WERI-Rb-1 (cell line): Measurements from ENCODE around the gene CRYGD.

Experiments used
- DNase-seq: peaks from one replicate; pipeline ENCODE4 v3.0.0-alpha.2; 2020
- H3K27ac ChIP-seq: fragments of 250-450 bp; sonication (Bioruptor Pico); 2 replicates; pipeline ENCODE4 v1.5.1; 2020; ENCODE audit warnings: mild to moderate bottlenecking, moderate library complexity
- H3K27me3 ChIP-seq: fragments of 250-450 bp; sonication (Bioruptor Pico); 2 replicates; pipeline ENCODE4 v1.5.1; 2021; ENCODE audit warnings: mild to moderate bottlenecking, low read depth, moderate library complexity; ENCODE audit not compliant: insufficient read depth, severe bottlenecking
- H3K36me3 ChIP-seq: fragments of 250-450 bp; sonication (Bioruptor Pico); 2 replicates; pipeline ENCODE4 v1.5.1; 2020; ENCODE audit warnings: mild to moderate bottlenecking, moderate library complexity
- H3K4me3 ChIP-seq: 2 replicates; pipeline ENCODE4 v1.5.1; 2011; ENCODE audit warnings: low read depth, mild to moderate bottlenecking, control low read depth, low read length
- H3K9me3 ChIP-seq: fragments of 250-450 bp; sonication (Bioruptor Pico); 2 replicates; pipeline ENCODE4 v1.5.1; 2021; ENCODE audit warnings: mild to moderate bottlenecking, moderate library complexity; ENCODE audit not compliant: severe bottlenecking
- TF ChIP-seq, protein P1 (sequence below): IDR thresholded peaks from 2 replicates; pipeline ENCODE4 v1.5.1; 2011; ENCODE audit warnings: low read depth, mild to moderate bottlenecking, control low read depth, inconsistent platforms, low read length

The CRYGD gene

DNA sequence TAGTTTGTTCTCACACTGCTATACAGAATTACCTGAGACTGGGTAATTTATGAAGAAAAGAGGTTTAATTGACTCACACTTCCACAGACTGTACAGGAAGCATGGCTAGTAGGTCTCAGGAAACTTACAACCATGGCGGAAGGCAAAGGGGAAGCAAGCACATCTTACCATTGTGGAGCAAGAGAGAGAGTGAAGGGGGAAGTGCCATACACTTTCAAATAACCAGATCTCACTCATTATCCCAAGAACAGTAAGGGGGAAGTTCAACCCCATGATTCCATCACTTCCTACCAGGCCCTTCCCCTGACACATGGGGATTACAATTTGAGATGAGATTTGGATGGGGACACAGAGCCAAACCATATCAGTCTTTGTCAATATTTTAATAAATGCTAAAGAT, 26.6 kb upstream of the CRYGD start:
- H3K36me3 ChIP-seq, result no peaks in the 10 kb centered on the region
- no peaks in the 10 kb centered on the region for H3K9me3 ChIP-seq
- TF ChIP-seq, protein P1, sequence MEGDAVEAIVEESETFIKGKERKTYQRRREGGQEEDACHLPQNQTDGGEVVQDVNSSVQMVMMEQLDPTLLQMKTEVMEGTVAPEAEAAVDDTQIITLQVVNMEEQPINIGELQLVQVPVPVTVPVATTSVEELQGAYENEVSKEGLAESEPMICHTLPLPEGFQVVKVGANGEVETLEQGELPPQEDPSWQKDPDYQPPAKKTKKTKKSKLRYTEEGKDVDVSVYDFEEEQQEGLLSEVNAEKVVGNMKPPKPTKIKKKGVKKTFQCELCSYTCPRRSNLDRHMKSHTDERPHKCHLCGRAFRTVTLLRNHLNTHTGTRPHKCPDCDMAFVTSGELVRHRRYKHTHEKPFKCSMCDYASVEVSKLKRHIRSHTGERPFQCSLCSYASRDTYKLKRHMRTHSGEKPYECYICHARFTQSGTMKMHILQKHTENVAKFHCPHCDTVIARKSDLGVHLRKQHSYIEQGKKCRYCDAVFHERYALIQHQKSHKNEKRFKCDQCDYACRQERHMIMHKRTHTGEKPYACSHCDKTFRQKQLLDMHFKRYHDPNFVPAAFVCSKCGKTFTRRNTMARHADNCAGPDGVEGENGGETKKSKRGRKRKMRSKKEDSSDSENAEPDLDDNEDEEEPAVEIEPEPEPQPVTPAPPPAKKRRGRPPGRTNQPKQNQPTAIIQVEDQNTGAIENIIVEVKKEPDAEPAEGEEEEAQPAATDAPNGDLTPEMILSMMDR, result no peak
- H3K27ac ChIP-seq, result no peak overlapping the region
- no peaks in the 10 kb centered on the region for H3K27me3 ChIP-seq
- H3K4me3 ChIP-seq, result no peak overlapping the region
- no peak for DNase-seq

DNA sequence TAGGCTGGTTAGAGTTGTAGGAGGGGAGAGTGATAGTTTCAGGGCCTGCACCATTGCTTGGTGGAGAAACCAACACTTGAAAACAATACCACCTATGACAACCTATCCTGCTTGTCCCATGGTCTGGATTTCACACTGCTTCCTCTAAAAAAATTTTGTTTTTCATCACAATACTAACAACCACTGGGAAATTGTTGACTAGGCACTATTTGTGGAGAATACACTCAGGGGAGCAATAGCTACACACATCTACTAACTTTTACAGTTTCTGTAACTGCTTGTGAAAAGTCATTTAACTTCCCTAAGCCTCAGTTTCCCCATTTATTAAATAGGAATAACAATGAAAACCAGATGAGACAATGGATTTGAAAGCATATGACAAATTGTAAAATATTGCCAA, 25.8 kb upstream of the CRYGD start:
- H3K9me3 ChIP-seq, result no peaks in the 10 kb centered on the region
- TF ChIP-seq, protein P1, result no peak
- no peaks in the 10 kb centered on the region for H3K36me3 ChIP-seq
- no peak for DNase-seq
- H3K27me3 ChIP-seq, result no peaks in the 10 kb centered on the region
- H3K4me3 ChIP-seq, result no peak overlapping the region
- no peak overlapping the region for H3K27ac ChIP-seq

DNA sequence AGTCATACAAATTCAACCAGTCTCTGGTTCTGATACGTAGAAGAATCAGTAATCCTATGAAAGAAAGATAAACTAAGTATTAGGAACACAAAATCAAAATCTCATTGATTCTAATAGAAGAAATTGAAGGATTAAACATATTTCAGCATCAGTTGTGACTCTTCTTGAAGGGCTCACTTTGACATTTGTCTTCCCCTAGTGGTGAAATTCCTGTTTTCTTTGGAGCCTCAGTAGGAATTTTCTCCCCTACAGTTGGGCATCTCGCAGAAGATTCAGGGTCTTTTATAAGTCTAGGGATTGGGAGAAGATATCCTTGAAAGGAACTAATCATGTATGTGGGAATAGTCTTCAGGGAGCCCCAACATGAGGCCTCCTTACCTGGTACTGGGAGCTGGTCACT, 24.5 kb upstream of the CRYGD start:
- no peak overlapping the region for H3K27ac ChIP-seq
- no peak overlapping the region for H3K4me3 ChIP-seq
- no peaks in the 10 kb centered on the region for H3K36me3 ChIP-seq
- no peaks in the 10 kb centered on the region for H3K27me3 ChIP-seq
- no peaks in the 10 kb centered on the region for H3K9me3 ChIP-seq
- TF ChIP-seq, protein P1, result peak; percentile 28; the same call in 1 of the 2 replicates
- DNase-seq, result no peak

DNA sequence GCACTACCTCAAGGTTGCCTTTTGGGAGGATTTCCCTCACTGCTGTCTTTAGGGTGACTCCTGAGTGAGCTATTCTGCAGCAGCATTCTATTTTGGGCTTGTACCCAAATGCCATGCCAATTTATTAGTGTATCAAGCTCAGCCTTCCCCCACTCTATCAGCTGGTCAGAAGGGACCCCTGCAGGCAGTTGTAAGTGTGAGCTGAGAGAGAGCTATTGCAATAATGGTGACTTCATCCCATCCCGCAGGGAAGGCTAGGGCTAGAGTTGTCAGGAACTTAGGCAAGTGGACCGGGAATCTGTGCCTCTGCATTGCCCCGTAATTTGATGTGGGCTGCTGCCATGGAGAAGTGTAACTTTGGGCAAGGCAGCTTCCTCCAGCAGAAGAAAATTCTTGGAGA, 23.4 kb upstream of the CRYGD start:
- no peak for DNase-seq
- Histone ChIP-seq H3K36me3 (no peaks in the 10 kb centered on the region), H3K27ac (no peak overlapping the region), H3K9me3 (no peaks in the 10 kb centered on the region), H3K4me3 (no peak overlapping the region), H3K27me3 (no peaks in the 10 kb centered on the region)
- TF ChIP-seq, protein P1, result no peak

DNA sequence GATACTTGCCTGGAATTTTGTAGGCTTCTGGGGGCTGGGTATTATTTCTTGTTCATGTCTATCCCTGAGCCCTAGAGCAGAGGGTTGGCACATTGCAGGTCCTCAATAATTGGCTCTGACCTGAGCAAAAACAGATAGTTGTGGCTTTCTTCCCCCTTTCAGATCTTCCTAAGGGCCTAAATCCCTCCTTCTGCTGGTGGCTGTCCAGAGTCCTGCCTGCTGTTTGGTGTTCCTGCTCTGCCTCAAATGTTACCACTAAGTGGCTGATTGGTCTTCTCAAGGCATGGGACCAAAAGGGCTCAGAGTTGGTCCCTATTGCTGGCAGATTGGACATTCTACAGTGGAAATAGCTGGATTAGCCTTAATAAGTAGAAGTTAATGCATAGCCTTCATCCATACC, 22.7 kb upstream of the CRYGD start:
- Histone ChIP-seq H3K27ac (no peak overlapping the region), H3K27me3 (no peaks in the 10 kb centered on the region), H3K36me3 (no peaks in the 10 kb centered on the region), H3K4me3 (no peak overlapping the region), H3K9me3 (no peaks in the 10 kb centered on the region)
- TF ChIP-seq, protein P1, result no peak
- DNase-seq, result no peak

DNA sequence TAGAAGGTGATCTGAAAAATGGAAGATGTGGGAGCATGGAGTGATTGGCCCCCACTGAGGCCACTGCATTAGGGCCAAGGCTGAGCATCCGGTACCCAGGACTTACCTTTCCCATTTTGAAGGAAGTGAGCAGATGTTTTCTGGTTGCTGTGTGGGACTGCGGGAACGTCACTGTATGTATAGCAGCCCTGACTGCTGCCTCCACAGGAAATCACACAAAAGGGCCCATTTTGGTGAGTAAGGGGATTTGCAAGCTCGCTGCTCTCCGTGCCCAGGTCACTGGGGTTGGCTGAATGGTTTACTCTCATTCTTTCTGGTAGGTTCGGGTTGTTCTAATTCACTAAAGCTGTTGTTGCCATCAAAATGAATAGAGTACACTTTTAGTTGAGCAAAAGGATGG, 21.7 kb upstream of the CRYGD start, which contains the start of gene CRYGB:
Gene CRYGB (minus strand): TSS at position 153 of the 400 bp plus-strand sequence. CDS start 38 bp downstream, at position 115.
- H3K27me3 ChIP-seq, result no peaks in the 10 kb centered on the region
- H3K9me3 ChIP-seq, result no peaks in the 10 kb centered on the region
- H3K36me3 ChIP-seq, result no peaks in the 10 kb centered on the region
- DNase-seq, result no peak
- TF ChIP-seq, protein P1, result no peak
- no peak within 1 kb of the TSS for H3K27ac ChIP-seq
- no peak within 1 kb of the TSS for H3K4me3 ChIP-seq
